Measurements from ENCODE around the gene PRKAG2. TPM values are rescaled to one million over a fixed set of nuclear protein-coding genes. Genes with fewer than 3 reads are reported as not detected.
A peak's percentile ranks its signal among the peaks of the same experiment; 100 is the strongest.

Gene PRKAG2
- total RNA-seq, 4 donors from 2014 or later: 25.1 to 57.8 (median 46.7) TPM

DNA sequence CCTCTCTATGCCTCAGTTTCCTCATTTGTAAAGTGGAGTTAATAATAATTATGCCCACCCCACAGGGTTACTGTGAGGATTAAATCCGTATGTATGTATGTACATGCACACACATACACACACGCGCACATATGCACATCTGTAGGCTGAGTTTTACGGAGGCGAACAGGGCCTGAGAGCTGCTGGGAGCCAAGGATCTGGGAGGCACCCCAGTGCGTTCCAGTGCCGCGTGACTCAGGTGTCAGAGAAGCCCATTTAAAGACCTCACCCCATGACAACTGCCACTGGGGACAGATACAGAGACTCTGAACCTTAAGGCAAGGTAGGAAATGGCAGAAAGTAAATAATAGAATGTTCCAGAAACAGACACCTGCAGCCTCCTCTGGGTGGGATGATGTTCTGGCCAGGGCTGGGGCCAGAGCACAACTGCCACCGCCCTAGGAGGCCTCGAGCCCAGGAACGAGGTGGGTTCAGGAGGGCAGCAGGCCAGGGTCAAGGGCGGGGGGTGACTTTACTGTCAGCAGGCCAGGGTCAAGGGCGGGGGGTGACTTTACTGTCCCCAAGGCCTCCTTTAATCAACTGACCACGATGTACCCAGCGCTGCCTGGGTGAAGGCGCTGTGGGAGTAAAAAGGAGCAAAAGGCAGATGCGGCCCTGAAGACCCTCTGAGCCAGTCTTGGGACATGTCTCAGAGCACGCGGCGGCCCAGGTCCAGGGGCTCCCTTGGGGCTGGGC is 54.9 kb downstream of the PRKAG2 start:
- no peak for DNase-seq
- Histone ChIP-seq H3K36me3 (no peaks in the 10 kb centered on the region), H3K4me3 (no peak overlapping the region), H3K27me3 (no peaks in the 10 kb centered on the region), H3K27ac (no peak overlapping the region), H3K4me1 (peaks cover 2 to 62% (median 11%) of the 10 kb centered on the region in 4 donors), H3K9me3 (no peaks in the 10 kb centered on the region)
- WGBS, 2 donors (ENCODE audit: low coverage in 1 of 2): 83 to 100% methylated on average over 5 to 20 of the region's 20 CpGs
- in situ Hi-C loops (cut with MboI; ENCODE audit: low pct_ligation_motif_present in 1 of 4, low pct_unique_long_range_greater_than_20kb in 1 of 4, low sequenced_read_pairs in 3 of 4): no loop called here
- intact Hi-C loops (cut with DNase I; ENCODE audit: low total_unique reads): no loop called here
- no peak for TF ChIP-seq EP300 (IDR thresholded peaks at IDR 0.05; ENCODE audit: low read depth)
- no peak for TF ChIP-seq POLR2AphosphoS5 (IDR thresholded peaks at IDR 0.05)
- no peak for TF ChIP-seq POLR2A (IDR thresholded peaks at IDR 0.05)
- no peak for TF ChIP-seq CTCF (IDR thresholded peaks at IDR 0.05)

GRCh38 chr7:151821226-151821625 is 55.7 kb downstream of the PRKAG2 start:
- in situ Hi-C loops (cut with MboI; ENCODE audit: low pct_ligation_motif_present in 1 of 4, low pct_unique_long_range_greater_than_20kb in 1 of 4, low sequenced_read_pairs in 3 of 4) (no loop called here), intact Hi-C loops (cut with DNase I; ENCODE audit: low total_unique reads) (no loop called here)
- TF ChIP-seq CTCF (IDR thresholded peaks at IDR 0.05) (no peak), POLR2A (IDR thresholded peaks at IDR 0.05) (no peak), POLR2AphosphoS5 (IDR thresholded peaks at IDR 0.05) (no peak), EP300 (IDR thresholded peaks at IDR 0.05; ENCODE audit: low read depth) (no peak)
- peaks cover 2 to 57% (median 11%) of the 10 kb centered on the region in 4 donors for H3K4me1 ChIP-seq
- WGBS, 2 donors (ENCODE audit: low coverage in 1 of 2): 60 to 87% methylated on average over 1 to 4 of the region's 4 CpGs
- DNase-seq: no peak
- no peaks in the 10 kb centered on the region for H3K36me3 ChIP-seq
- H3K9me3 ChIP-seq: no peaks in the 10 kb centered on the region
- H3K4me3 ChIP-seq: no peak overlapping the region
- H3K27ac ChIP-seq: no peak overlapping the region
- no peaks in the 10 kb centered on the region for H3K27me3 ChIP-seq

GRCh38 chr7:151820491-151821105 is 56.3 kb downstream of the PRKAG2 start:
- Histone ChIP-seq H3K27ac (no peak overlapping the region), H3K9me3 (no peaks in the 10 kb centered on the region), H3K4me3 (no peak overlapping the region), H3K4me1 (peaks cover 2 to 52% (median 11%) of the 10 kb centered on the region in 4 donors), H3K27me3 (no peaks in the 10 kb centered on the region), H3K36me3 (no peaks in the 10 kb centered on the region)
- intact Hi-C loops (cut with DNase I; ENCODE audit: low total_unique reads): no loop called here
- DNase-seq: no peak
- no peak for TF ChIP-seq POLR2A (IDR thresholded peaks at IDR 0.05)
- no peak for TF ChIP-seq POLR2AphosphoS5 (IDR thresholded peaks at IDR 0.05)
- TF ChIP-seq EP300 (IDR thresholded peaks at IDR 0.05; ENCODE audit: low read depth): no peak
- TF ChIP-seq CTCF (IDR thresholded peaks at IDR 0.05): no peak
- WGBS, 2 donors (ENCODE audit: low coverage in 1 of 2): 94 to 100% methylated on average over 2 to 19 of the region's 19 CpGs
- in situ Hi-C loops (cut with MboI; ENCODE audit: low pct_ligation_motif_present in 1 of 4, low pct_unique_long_range_greater_than_20kb in 1 of 4, low sequenced_read_pairs in 3 of 4): no loop called here

DNA sequence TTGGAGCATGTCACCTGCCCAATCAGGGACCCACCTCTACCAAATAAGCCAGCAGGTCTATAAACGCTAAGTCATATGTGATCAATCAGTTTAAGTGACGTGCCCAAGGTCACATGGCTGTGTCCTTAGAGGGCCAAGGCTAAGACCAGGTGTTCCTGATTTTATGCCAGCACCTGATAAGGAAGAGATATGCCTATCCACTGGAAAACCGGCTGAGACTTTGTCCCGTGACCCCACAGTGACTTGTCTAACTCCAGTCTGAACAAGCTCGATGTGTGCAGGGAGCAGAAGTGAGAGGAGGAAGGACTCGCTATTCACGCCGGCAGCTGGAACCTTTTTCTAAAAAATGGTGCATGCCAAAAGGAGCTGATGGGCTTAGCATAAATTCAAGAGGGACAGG is 57.0 kb downstream of the PRKAG2 start:
- Histone ChIP-seq H3K4me3 (no peak overlapping the region), H3K36me3 (no peaks in the 10 kb centered on the region), H3K9me3 (no peaks in the 10 kb centered on the region), H3K27ac (peak overlapping the region in 1 of 4 donors; percentile 17), H3K27me3 (no peaks in the 10 kb centered on the region), H3K4me1 (peaks cover 2 to 44% (median 11%) of the 10 kb centered on the region in 4 donors)
- intact Hi-C loops (cut with DNase I; ENCODE audit: low total_unique reads): no loop called here
- TF ChIP-seq POLR2AphosphoS5 (IDR thresholded peaks at IDR 0.05): peak in 2 of 3 donors; percentile 29 to 33
- TF ChIP-seq POLR2A (IDR thresholded peaks at IDR 0.05): no peak
- 40 to 48% methylated on average over 2 to 8 of the region's 8 CpGs for WGBS, 2 donors (ENCODE audit: low coverage in 1 of 2)
- peak; percentile 61 for DNase-seq
- in situ Hi-C loops (cut with MboI; ENCODE audit: low pct_ligation_motif_present in 1 of 4, low pct_unique_long_range_greater_than_20kb in 1 of 4, low sequenced_read_pairs in 3 of 4): no loop called here

Data from transverse colon (tissue), 4 donors.